ENCODE data around the gene N4BP2L2.

N4BP2L2 gene

GRCh38 chr13:32423592-32423991, 115.0 kb downstream of the N4BP2L2 start:
- DNase-seq: no peak

GRCh38 chr13:32419862-32420261, 118.7 kb downstream of the N4BP2L2 start:
- DNase-seq: no peak

GRCh38 chr13:32417995-32418394, 120.6 kb downstream of the N4BP2L2 start:
- no peak for DNase-seq

GRCh38 chr13:32415019-32415418, 123.6 kb downstream of the N4BP2L2 start:
- DNase-seq: no peak

- DNase-seq: no peak
These were observed 124.0 kb downstream of the N4BP2L2 start for GRCh38 chr13:32414580-32414979.

- DNase-seq: no peak
These were observed 125.3 kb downstream of the N4BP2L2 start for GRCh38 chr13:32413284-32413683.

- no peak for DNase-seq
These were observed 128.8 kb downstream of the N4BP2L2 start for GRCh38 chr13:32409561-32410421.

- no peak for DNase-seq
These were observed 129.6 kb downstream of the N4BP2L2 start for GRCh38 chr13:32409001-32409313.

- DNase-seq: no peak
These were observed 130.1 kb downstream of the N4BP2L2 start for GRCh38 chr13:32408296-32409000.

- no peak for DNase-seq
These were observed 130.7 kb downstream of the N4BP2L2 start for GRCh38 chr13:32407854-32408253.

- no peak for DNase-seq
These were observed 135.5 kb downstream of the N4BP2L2 start for GRCh38 chr13:32403108-32403507.

- DNase-seq: no peak
These were observed 147.4 kb downstream of the N4BP2L2 start for GRCh38 chr13:32391101-32391619.

- no peak for DNase-seq
These were observed 148.1 kb downstream of the N4BP2L2 start for GRCh38 chr13:32390484-32390883.

- no peak for DNase-seq
These were observed 148.5 kb downstream of the N4BP2L2 start for GRCh38 chr13:32390048-32390447.

GRCh38 chr13:32385410-32385809, 153.2 kb downstream of the N4BP2L2 start:
- DNase-seq: no peak

- no peak for DNase-seq
These were observed 153.9 kb downstream of the N4BP2L2 start for GRCh38 chr13:32384702-32385101.

GRCh38 chr13:32383836-32384618, 154.6 kb downstream of the N4BP2L2 start:
- DNase-seq: no peak
